Effector CD8-positive, alpha-beta T cell (primary cell): ENCODE measurements around the gene NKAIN2.
"Not testable (repeated sequence)": the region's sequence is repeated elsewhere in the genome, so short reads cannot be mapped to it uniquely, and the experiment has no call there.

Experiments
- DNase-seq: peaks from one replicate; lab custom pipeline; 2025; lab: John Stamatoyannopoulos, UW

NKAIN2 gene

DNA sequence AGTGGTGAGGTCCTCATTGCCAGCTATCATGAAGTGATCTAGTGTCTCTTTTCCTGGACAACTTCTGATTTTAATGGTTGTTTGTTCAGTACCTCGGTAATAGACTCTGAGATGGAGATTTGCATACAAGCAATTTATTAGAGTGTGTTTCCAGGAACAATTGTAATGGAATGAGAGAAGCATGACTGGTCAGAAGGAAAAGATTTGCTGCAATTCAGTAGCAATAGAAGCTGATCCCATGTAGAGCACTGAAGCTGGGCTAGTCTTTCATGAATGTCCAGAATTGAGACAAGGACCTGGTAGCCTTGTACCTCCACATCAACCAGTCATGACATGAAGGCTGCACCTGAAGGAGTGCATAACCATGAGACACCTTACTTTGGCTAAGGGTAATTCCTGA is 526.5 kb downstream of the NKAIN2 start:
- DNase-seq = no peak

DNA sequence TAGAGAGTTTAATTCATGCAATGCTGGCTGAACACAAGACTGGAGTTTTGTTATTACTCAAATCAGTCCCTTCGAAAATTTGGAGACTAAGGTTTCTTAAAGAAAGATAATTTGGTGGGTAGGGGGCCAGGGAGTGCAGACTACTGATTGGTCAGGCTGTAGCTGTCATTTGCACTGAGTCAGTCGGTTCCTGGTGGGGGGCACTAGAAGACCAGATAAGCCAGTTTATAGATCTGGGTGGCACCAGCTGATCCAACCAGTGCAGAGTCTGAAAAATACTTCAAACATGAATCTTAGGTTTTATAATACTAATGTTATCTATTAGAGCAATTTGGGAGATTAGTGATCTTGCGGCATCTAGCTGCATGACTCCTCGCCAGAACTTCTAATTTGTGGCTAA is 530.7 kb downstream of the NKAIN2 start:
- DNase-seq = no peak

DNA sequence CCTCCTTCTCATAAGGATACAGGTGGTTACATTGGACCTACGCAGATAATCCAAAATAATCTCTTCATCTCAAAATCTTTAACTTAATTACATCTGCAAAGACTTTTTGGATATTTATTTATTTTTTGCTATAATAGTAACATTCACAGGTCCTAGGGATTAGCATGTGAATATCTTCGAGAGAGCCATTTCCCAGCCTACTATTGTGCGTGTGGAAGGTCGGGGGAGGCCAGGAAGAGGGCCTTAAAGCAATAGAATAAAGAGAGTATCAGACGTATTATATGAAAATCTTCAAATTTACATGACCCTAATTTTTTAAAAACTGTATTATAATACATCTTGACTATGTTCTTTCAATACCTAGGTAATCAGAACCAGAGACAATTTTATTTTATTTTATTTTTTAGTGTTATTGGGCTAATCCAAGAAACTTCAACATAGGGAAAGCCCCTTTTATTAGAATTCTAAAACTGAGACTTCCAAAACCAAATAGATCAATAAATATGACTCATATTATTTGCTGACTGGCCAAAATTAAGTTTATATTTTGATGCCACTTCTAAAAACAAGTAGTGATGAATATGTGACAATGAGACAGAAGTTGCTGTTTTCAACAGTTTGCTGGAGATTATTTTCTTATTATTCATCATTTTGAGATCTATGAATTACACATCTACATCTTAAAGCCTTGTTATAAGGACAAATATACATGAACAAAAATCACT is 536.1 kb downstream of the NKAIN2 start:
- DNase-seq = no peak

DNA sequence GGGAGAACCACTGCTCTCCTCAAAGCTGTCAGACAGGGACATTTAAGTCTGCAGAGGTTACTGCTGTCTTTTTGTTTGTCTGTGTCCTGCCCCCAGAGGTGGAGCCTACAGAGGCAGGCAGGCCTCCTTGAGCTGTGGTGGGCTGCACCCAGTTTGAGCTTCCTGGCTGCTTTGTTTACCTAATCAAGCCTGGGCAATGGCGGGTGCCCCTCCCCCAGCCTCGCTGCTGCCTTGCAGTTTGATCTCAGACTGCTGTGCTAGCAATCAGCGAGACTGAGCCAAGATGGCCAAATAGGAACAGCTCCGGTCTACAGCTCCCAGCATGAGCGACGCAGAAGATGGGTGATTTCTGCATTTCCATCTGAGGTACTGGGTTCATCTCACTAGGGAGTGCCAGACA is 544.7 kb downstream of the NKAIN2 start:
- DNase-seq = not testable (repeated sequence)

DNA sequence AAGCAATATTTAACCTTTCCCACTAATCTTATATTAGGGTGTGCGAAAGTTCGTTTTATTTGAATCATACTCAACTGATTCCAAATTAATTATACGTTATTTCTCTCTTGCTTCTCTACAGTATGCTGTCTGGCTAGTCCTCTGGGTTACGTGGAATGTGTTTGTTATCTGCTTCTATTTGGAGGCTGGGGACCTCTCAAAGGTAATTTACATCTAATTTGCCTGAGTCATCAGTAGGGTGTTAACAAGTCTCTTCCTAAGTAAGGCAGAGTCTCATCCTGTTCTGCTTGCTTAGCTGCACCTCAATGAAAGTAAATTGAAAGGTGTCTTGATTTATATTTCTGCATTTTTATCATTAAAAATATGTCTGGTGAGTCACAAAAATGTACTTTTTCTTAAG is 551.5 kb downstream of the NKAIN2 start:
- no peak for DNase-seq

DNA sequence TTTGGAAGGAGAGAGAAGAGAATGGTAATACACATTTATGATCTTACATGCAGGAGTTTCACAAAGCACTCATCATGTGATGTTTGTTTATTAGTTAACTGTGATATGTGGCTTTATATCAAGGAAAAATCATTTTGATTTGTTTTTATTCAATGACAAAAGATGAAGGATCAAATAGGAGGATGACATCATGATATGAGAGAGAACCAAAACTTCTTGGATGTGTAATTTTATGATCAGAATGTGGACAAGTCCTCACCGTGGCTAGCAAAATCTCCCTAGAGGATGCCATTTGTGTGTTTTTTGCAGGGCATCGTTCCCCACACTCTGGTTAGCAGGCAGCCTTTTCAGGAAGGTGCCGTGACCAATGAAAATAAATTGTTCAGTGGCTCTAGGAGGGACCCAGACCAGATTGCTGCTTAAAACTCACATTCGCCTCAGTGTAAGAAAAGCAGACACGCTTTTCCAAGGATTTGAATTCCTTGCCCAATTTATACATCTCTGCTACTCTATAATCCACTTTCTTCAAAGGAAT is 552.7 kb downstream of the NKAIN2 start:
- no peak for DNase-seq

DNA sequence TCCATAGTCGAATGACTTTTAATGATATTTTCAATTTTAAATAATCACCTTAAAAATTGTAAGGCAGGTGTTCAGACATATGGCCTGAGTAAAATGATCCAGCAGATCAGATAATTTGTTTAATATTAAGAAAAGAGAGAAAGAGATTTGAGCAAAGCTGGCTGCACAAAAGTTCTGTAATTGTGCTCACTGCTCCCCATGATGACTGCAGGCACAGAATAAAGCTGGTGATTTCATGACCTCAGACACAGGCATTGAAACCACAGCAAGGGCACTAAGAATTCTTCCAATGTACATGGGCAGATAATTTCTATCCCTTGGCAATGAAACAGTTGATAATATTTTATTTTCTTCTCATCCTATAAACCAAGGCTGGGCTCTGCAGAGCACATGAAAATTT is 553.1 kb downstream of the NKAIN2 start:
- DNase-seq = no peak

DNA sequence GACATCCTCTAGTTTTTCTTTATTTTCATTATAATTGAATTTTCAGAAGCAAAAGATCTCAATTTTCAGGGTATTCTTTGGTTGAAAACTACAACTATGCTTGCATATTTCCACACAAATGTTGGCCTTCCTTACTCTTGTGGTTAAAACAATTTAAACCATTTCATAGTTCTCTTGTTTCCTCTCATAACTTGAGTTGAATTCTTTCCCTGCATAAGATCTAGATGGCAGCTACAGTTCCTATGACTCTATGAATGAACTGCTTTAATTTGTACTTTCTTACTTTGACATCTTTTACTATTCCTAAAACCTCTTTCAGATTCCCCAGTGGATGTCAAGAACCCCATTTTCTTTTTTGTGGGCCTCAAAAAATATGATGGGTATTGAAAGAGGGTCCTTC is 564.5 kb downstream of the NKAIN2 start:
- no peak for DNase-seq

DNA sequence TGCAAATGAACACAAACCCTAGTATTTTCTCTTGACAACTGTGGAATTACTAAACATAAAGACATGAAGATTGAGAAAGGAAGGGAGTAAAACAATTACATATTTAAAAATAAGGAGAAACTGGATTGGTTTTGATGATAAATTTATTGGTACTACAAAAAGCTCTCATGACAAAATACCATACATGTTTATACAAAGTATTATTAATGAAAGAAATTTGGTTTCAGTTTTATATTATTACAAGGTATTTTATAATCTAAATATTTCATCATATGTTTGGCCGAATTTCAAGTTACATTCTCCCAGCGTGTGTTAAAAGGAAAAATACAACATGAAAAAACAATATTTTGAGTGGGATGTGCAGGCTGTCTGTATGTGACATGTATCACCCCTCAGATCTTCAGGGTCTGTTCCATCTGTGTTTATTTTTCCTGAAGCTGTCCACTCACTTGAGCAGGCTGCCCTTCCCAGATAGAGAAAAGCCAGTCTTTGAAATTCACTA is 568.4 kb downstream of the NKAIN2 start:
- no peak for DNase-seq

DNA sequence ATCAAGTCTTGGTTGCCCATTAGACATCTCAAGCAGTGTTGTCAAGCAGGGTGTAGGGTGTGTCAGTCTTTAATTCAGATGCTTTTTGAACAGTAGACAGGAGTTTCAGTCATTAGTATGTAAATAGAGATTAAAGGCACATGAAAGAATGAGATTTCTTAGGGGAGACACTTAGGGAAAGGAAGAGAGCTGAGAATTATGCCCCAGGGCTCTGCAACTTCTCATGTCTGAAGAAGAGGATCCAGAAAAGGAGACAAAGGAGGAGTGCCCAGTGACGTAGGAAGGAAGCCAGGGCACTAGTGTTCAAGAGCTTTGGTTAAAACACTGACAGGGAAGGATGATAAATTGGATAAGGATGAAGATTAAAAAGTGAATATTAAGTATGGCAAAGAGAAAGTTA is 569.7 kb downstream of the NKAIN2 start:
- DNase-seq = no peak

DNA sequence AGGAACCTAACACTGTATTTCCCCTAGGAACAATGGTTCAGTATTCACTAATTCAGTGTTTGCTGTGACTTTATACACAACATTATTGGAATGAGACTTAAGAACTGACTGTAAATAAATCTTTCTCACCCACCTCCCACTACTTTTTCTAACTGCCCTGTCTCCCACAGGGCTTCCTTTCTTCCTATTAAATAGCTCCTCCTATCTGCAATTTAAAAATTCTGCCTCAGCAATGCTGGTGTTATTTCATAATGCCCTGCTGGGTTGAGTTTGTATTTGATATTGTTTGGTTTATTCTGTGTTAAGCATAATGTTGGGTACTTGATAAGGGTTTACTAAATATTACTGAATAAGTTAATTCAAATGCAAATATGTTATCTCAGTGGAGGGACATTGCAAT is 585.5 kb downstream of the NKAIN2 start:
- DNase-seq = no peak

DNA sequence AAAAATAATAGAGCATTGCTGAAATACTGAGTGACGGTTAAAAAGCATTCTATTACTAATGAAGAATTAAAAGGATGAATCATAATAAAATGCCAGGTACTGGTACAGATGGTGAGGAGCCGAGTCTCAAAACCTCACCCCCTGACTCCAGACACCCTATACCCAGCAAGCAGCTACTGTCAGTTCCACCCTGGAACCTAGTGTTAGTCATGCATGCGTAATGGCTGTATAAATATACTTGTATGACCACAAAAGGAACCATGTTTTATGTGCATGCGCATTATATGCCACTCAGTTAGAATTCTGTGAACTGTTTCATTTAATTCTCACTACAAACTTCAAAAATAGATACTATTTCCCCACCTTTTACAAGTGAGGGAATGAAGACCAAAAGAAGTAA is 589.9 kb downstream of the NKAIN2 start:
- no peak for DNase-seq

DNA sequence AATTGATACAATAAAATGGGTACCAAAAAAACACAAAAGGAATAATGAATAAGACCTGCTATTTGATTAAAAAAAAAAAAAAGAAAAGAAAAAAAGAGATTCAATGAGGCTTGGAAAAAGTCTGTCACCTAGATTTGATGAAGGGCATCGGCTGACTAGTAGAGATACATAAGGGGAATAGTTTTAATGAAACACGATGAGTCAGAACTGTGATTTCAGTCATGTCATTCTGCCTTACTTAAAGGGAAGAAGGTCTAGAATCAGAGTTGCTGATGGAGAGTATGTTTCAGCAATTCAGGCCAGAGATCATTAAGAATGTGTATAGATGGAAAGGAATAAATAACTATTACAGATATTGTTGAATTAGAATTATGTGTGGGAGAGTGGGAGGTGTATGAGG is 592.7 kb downstream of the NKAIN2 start:
- no peak for DNase-seq

DNA sequence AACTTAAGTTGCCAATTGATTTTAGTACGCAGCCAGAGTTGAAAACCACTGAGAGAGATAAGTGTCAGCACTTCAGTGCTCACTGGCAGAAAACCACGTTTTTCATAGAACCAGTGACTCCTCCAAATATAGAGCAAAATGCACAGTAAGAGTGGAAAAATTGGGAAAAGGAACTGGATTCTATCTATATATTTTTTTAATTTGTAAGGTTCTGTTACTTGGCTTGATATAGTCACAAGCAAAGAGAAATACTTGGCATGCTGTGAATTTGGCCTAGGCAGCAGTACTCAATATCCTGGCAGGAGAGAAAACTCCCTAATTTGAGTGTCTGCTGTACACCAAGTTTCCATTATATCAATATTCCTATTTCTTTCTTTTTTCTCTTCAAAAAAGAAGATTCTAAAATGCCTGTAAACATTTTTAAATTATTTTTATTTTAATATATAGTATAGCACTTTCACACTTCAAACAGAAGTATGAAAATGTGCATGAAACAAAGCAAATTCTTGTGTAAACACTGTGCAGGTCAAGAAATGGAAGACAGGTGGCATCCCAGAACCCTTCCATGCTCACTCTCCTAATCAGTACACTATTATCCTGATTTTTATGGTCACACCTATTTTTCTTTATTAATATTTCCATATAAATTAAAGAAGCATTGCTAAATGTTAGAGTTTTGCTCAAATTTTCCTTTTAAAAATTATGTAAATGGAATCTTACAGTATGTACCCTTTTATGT is 596.8 kb downstream of the NKAIN2 start:
- no peak for DNase-seq

DNA sequence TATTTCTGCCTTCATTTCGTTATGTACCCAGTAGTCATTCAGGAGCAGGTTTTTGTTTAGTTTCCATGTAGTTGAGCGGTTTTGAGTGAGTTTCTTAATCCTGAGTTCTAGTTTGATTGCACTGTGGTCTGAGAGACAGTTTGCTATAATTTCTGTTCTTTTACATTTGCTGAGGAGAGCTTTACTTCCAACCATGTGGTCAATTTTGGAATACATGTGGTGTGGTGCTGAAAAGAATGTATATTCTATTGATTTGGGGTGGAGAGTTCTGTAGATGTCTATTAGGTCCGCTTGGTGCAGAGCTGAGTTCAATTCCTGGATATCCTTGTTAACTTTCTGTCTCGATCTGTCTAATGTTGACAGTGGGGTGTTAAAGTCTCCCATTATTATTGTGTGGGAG is 606.8 kb downstream of the NKAIN2 start:
- DNase-seq = not testable (repeated sequence)

DNA sequence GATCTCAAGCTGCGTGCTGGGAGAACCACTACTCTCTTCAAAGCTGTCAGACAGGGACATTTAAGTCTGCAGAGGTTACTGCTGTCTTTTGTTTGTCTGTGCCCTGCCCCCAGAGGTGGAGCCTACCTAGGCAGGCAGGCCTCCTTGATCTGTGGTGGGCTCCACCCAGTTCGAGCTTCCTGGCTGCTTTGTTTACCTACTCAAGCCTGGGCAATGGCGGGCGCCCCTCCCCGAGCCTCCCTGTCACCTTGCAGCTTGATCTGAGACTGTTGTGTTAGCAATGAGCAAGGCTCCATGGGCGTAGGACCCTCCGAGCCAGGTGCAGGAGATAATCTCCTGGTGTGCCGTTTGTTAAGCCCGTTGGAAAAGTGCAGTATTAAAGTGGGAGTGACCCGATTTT is 609.0 kb downstream of the NKAIN2 start:
- not testable (repeated sequence) for DNase-seq

DNA sequence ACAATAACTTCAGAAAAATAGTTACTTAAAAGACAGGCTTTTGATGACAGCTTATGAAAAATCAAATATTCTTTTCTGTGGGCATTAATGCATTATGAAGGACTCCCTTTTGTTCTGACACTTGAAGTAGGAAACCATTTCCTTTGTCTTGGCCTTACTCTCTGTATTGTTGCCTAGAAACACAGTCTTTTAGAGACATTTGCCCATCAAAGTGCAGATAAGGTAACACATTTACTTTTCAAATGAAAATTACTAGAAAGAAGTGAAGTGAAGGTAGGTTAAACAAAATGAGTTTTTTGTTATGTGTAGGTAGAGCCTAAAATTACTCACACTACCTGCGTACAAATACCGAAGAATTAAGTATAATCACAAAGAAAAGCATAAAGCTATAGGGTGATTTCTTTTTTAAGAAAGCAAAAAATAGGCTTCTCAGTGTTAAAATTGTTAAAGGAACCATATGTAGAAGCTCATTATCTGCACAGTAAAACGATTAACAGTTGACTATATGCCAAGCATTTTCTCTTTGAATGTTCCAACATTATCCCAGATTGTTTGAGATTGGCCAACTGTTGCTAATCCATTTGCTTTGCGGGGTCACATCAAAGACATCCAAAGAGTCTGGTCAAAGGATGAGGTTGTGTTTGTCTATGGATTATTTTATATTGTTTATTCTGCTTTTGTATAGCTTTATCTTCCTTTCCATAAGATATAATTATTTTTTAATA is 616.6 kb downstream of the NKAIN2 start:
- no peak for DNase-seq

DNA sequence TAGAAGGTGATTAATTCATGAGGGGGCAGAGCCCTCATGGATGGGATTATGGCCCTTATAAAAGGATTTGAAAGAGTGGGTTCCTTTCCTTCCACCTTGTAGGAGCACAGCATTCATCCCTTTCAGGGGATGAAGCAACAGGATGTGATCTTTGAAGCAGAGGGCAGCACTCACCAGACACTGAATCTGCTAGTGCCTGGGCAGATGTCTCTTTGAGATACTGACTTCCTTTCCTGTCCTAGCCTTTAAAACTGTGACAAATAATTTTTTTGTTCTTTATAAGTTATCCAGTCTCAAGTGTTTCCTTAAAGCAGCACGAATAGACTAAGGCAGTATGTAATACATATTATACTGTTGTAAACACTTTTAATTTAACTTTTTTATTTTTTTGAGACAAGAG is 620.0 kb downstream of the NKAIN2 start:
- DNase-seq = no peak

DNA sequence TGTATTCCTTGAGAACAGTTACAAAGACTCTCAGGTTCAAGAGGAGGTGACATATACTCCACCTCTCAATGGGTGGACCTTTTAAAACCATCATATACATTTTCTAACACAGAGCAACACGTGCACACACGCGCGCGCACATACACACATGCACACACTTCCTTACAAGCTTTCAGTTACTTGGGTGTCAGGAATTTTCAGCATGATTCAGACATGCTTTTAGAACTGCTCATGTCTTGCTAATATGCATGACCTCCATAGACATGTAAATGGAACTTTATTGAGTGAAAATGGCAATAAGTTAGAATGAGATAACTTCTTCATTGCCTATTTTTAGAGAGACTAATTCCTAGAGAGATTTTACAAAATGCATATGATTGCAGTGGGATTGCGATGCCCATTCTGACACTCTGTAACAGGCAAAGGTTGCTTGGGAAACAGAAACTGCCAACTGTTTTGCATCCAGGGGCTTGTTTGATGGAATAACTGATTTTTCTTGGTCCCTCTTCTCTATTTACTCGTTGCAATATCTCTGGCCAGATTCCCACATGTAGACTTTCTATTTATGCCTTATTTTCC is 627.2 kb downstream of the NKAIN2 start:
- no peak for DNase-seq

DNA sequence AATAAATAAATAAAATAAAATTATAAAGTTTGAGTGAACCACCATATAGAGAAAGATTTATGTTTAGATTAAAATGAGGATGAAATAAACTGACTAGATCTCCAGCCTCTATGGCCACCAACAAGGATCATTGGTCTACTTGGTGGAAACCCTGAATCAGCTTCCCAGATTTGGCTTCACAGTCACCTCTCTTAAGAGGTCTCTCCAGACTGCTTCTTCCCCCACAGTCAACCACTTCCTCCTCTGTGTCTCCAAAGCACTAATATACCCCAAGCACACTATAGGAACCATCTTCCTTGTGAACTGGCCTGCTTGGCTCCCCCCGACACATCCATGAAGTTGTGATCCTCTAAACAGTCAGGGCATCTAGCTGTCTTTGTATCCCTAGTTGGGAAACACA is 629.0 kb downstream of the NKAIN2 start:
- DNase-seq = no peak

DNA sequence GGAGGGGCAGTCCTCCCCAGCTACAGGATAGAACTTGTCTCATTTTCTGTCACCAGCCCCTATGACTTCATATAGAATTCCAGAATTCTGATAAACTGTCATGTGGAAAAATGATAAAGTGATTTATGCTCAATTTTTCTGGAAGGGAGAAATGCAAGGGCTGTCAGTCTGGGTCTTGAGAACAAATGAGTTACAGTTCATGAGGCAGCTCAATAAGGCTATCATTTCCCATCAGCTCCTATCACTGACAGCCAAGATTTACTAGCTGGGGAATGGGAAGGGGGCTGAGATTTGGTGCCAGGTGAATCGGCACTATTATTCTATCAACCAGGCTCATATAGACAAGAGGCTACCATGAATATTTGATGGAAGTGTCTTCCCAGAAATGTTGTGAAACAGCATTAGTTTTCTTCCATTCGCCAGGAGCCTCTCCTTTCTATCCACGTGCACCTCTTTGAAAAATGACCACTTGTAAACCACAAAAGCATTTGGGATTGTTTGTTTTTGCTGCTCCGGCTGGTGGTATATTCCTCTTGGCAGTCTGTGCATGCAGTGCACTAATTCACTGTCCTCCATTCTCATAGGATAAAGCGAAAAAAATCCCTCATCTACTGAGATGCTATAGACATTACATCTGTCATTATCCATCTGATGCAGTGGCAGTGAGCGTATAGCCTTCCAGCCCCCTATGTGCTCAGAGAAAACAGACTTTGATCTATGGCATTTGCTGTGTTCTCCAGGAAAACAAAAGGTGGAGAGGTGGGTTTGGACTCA is 629.9 kb downstream of the NKAIN2 start:
- no peak for DNase-seq
